GM23248 (cell line): ENCODE data around the gene WNT10A. TPM values are rescaled to one million over a fixed set of nuclear protein-coding genes. Genes with fewer than 3 reads are reported as not detected.

Experiments
- DNase-seq: peaks from one replicate; pipeline ENCODE4 v3.0.0-alpha.2; 2015
- H2AFZ ChIP-seq: fragments of 200-600 bp; sonication (generic); 2 replicates; pipeline ENCODE4 v1.6.1; 2016; ENCODE audit warnings: antibody characterized with exemption
- H3F3A ChIP-seq: fragments of 200-600 bp; sonication (generic); 2 replicates; pipeline ENCODE4 v1.6.1; 2016; ENCODE audit warnings: mild to moderate bottlenecking, antibody characterized with exemption, mixed run types; ENCODE audit not compliant: insufficient read depth
- H3K27ac ChIP-seq: fragments of 200-600 bp; sonication (generic); 2 replicates; pipeline ENCODE4 v1.5.1; 2016; ENCODE audit warnings: mild to moderate bottlenecking
- H3K27me3 ChIP-seq: fragments of 200-600 bp; sonication (generic); replicated peaks from 2 replicates; pipeline ENCODE4 v1.6.1; 2016; ENCODE audit warnings: mild to moderate bottlenecking; ENCODE audit not compliant: insufficient read depth
- H3K36me3 ChIP-seq: fragments of 200-600 bp; sonication (generic); 2 replicates; pipeline ENCODE4 v1.6.1; 2016; ENCODE audit warnings: low read depth, mild to moderate bottlenecking
- H3K4me1 ChIP-seq: fragments of 200-600 bp; sonication (generic); 2 replicates; pipeline ENCODE4 v1.6.1; 2016; ENCODE audit warnings: mild to moderate bottlenecking; ENCODE audit not compliant: insufficient read depth
- H3K4me2 ChIP-seq: fragments of 200-600 bp; sonication (generic); one replicate; pipeline ENCODE4 v1.6.1; 2016; ENCODE audit warnings: mild to moderate bottlenecking; ENCODE audit not compliant: unreplicated experiment
- H3K4me3 ChIP-seq: fragments of 200-600 bp; sonication (generic); 2 replicates; pipeline ENCODE4 v1.5.1; 2016; ENCODE audit warnings: mild to moderate bottlenecking
- H3K79me2 ChIP-seq: fragments of 200-600 bp; sonication (generic); 2 replicates; pipeline ENCODE4 v1.6.1; 2016; ENCODE audit warnings: mild to moderate bottlenecking; ENCODE audit not compliant: insufficient read depth
- H3K9ac ChIP-seq: fragments of 200-600 bp; sonication (generic); 2 replicates; pipeline ENCODE4 v1.6.1; 2016; ENCODE audit warnings: mild to moderate bottlenecking
- H3K9me2 ChIP-seq: fragments of 200-600 bp; sonication (generic); 2 replicates; pipeline ENCODE4 v1.6.1; 2016; ENCODE audit warnings: mixed run types, mild to moderate bottlenecking, moderate library complexity; ENCODE audit not compliant: insufficient read depth
- H3K9me3 ChIP-seq: fragments of 200-600 bp; sonication (generic); one replicate; pipeline ENCODE4 v1.6.1; 2017; ENCODE audit warnings: low read depth
- H4K20me1 ChIP-seq: fragments of 200-600 bp; sonication (generic); 2 replicates; pipeline ENCODE4 v1.6.0; 2016; ENCODE audit not compliant: insufficient read depth
- EZH2 ChIP-seq: fragments of 200-600 bp; sonication (generic); IDR thresholded peaks from 2 replicates; pipeline ENCODE4 v1.6.1; 2018; ENCODE audit warnings: antibody characterized with exemption, mild to moderate bottlenecking; ENCODE audit not compliant: insufficient read depth, poor library complexity, severe bottlenecking
- EZH2phosphoT487 ChIP-seq: fragments of 200-600 bp; sonication (generic); IDR thresholded peaks from 2 replicates; pipeline ENCODE4 v1.6.1; 2018; ENCODE audit warnings: antibody characterized with exemption, moderate library complexity, mild to moderate bottlenecking, low read depth; ENCODE audit not compliant: insufficient read depth
- WGBS, 2 experiments: methylation state at CpG; one replicate each; pipeline ENCODE4 v1.1.6; 2015 to 2017; ENCODE audit warnings: low lambda C conversion rate in 2 of 2, low coverage in 1 of 2; ENCODE audit errors: missing lambda C conversion rate in 2 of 2; 5-methylcytosine and 5-hydroxymethylcytosine counted together
- in situ Hi-C: fragments of 300-500 bp; cut with MboI; formaldehyde crosslinking; loops from 2 replicates; pipeline ENCODE4 v1.15.0; 2020
- polyA plus RNA-seq: library from polyadenylated mRNA; unstranded; fragments of >200 nt; fragmentation: Nextera tagmentation; extraction: Ambion mirVana; gene quantifications from 2 replicates; pipeline ENCODE4 v1.2.1, GENCODE V29; 2016
- total RNA-seq: library from RNA; depleted of rRNA; stranded (reverse); fragments of >200 nt; shearing (Covaris generic); gene quantifications from 2 replicates; pipeline ENCODE4 v1.2.3, GENCODE V29; 2014

The WNT10A gene
- total and polyA plus RNA-seq, 2 experiments from 2014 or later = not detected

- in situ Hi-C loops = no loop called here
- TF ChIP-seq EZH2 (no peak), EZH2phosphoT487 (no peak)
- Histone ChIP-seq H3K9me3 (no peaks in the 10 kb centered on the region), H4K20me1 (no peaks in the 10 kb centered on the region), H3K27me3 (peaks cover 27% of the 10 kb centered on the region), H3F3A (no peaks in the 10 kb centered on the region), H3K27ac (no peak overlapping the region), H3K4me1 (no peaks in the 10 kb centered on the region), H3K79me2 (no peaks in the 10 kb centered on the region), H3K9ac (no peak overlapping the region), H3K36me3 (no peaks in the 10 kb centered on the region), H2AFZ (no peak overlapping the region), H3K4me2 (no peak overlapping the region), H3K9me2 (no peaks in the 10 kb centered on the region), H3K4me3 (no peak overlapping the region)
- DNase-seq = no peak
- WGBS, 2 experiments = 65 to 66% methylated on average over 14 of the region's 14 CpGs
Observed at GRCh38 chr2:218855305-218856166, 25.1 kb upstream of the WNT10A start.

- TF ChIP-seq EZH2 = no peak
- TF ChIP-seq EZH2phosphoT487 = no peak
- H3K4me2 ChIP-seq = no peak overlapping the region
- H3K79me2 ChIP-seq = no peaks in the 10 kb centered on the region
- H3K9ac ChIP-seq = no peak overlapping the region
- H3K9me2 ChIP-seq = no peaks in the 10 kb centered on the region
- H3K4me1 ChIP-seq = no peaks in the 10 kb centered on the region
- H3F3A ChIP-seq = no peaks in the 10 kb centered on the region
- H3K4me3 ChIP-seq = no peak overlapping the region
- 58% methylated on average over 12 of the region's 12 CpGs for WGBS, 2 experiments
- in situ Hi-C loops = no loop called here
- H3K27me3 ChIP-seq = peaks cover 35% of the 10 kb centered on the region
- H4K20me1 ChIP-seq = no peaks in the 10 kb centered on the region
- no peak overlapping the region for H3K27ac ChIP-seq
- H2AFZ ChIP-seq = no peak overlapping the region
- no peaks in the 10 kb centered on the region for H3K36me3 ChIP-seq
- no peaks in the 10 kb centered on the region for H3K9me3 ChIP-seq
- DNase-seq = no peak
Observed at GRCh38 chr2:218856167-218856895, 24.3 kb upstream of the WNT10A start.

GRCh38 chr2:218856896-218857243 lies 23.8 kb upstream of the WNT10A start:
- H3F3A ChIP-seq = no peaks in the 10 kb centered on the region
- 94 to 100% methylated on average over 1 of the region's 1 CpG for WGBS, 2 experiments
- H2AFZ ChIP-seq = no peak overlapping the region
- H3K79me2 ChIP-seq = no peaks in the 10 kb centered on the region
- no peaks in the 10 kb centered on the region for H3K36me3 ChIP-seq
- H3K4me3 ChIP-seq = no peak overlapping the region
- TF ChIP-seq EZH2phosphoT487 = no peak
- no peak for TF ChIP-seq EZH2
- peaks cover 40% of the 10 kb centered on the region for H3K27me3 ChIP-seq
- in situ Hi-C loops = no loop called here
- H4K20me1 ChIP-seq = no peaks in the 10 kb centered on the region
- no peaks in the 10 kb centered on the region for H3K9me3 ChIP-seq
- H3K9me2 ChIP-seq = no peaks in the 10 kb centered on the region
- H3K9ac ChIP-seq = no peak overlapping the region
- no peak overlapping the region for H3K27ac ChIP-seq
- DNase-seq = no peak
- no peaks in the 10 kb centered on the region for H3K4me1 ChIP-seq
- no peak overlapping the region for H3K4me2 ChIP-seq

GRCh38 chr2:218857371-218858137 lies 23.1 kb upstream of the WNT10A start:
- H3K9me3 ChIP-seq = no peaks in the 10 kb centered on the region
- WGBS, 2 experiments = 27 to 33% methylated on average over 6 to 10 of the region's 10 CpGs

More at GRCh38 chr2:218857371-218858137, 23.1 kb upstream of the WNT10A start:
- Histone ChIP-seq H2AFZ (no peak overlapping the region), H3K4me1 (no peaks in the 10 kb centered on the region), H3K36me3 (no peaks in the 10 kb centered on the region), H3K9ac (no peak overlapping the region), H3K4me2 (no peak overlapping the region), H3F3A (no peaks in the 10 kb centered on the region), H3K9me2 (no peaks in the 10 kb centered on the region), H3K27ac (no peak overlapping the region), H4K20me1 (no peaks in the 10 kb centered on the region), H3K4me3 (no peak overlapping the region), H3K79me2 (no peaks in the 10 kb centered on the region), H3K27me3 (peaks cover 46% of the 10 kb centered on the region)
- TF ChIP-seq EZH2phosphoT487 (no peak), EZH2 (no peak)
- no peak for DNase-seq
- in situ Hi-C loops = no loop called here
